Measurements from ENCODE around the gene RORB.

DNA sequence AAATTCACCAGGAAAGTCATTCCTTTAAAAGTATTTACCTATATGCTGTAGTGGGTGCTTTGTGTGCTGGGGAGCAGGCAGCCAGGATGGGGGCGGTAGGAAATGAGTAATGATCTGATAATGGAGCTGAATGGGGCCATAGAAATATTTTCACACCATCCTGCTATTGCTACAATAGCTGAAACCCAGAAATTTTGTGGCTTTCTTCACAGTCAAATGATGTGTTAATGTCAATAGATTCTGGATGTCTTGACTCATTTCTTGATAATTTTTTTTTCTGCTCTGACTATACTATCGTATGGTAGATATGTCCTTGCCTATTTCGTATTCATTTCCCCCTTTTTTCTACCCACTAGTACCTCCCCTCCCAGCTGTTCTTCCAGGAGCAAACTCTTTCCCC, 59.5 kb downstream of the RORB start:
- TF ChIP-seq, protein P1, sequence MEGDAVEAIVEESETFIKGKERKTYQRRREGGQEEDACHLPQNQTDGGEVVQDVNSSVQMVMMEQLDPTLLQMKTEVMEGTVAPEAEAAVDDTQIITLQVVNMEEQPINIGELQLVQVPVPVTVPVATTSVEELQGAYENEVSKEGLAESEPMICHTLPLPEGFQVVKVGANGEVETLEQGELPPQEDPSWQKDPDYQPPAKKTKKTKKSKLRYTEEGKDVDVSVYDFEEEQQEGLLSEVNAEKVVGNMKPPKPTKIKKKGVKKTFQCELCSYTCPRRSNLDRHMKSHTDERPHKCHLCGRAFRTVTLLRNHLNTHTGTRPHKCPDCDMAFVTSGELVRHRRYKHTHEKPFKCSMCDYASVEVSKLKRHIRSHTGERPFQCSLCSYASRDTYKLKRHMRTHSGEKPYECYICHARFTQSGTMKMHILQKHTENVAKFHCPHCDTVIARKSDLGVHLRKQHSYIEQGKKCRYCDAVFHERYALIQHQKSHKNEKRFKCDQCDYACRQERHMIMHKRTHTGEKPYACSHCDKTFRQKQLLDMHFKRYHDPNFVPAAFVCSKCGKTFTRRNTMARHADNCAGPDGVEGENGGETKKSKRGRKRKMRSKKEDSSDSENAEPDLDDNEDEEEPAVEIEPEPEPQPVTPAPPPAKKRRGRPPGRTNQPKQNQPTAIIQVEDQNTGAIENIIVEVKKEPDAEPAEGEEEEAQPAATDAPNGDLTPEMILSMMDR (conservative IDR thresholded peaks at IDR 0.05 in 1 of 2, IDR thresholded peaks at IDR 0.05 in 1 of 2; ENCODE audit: low read depth in 1 of 2, low read length in 2 of 2) = no peak
- no peak for TF ChIP-seq EZH2 (IDR thresholded peaks at IDR 0.05; ENCODE audit: low read length, missing control alignments)
